Adrenal gland (tissue), 12 donors: Measurements from ENCODE around the gene FMOD. TPM values are rescaled to one million over a fixed set of nuclear protein-coding genes. Genes with fewer than 3 reads are reported as not detected.

Source experiments
- DNase-seq, 7 donors: peaks; one replicate each; pipeline ENCODE4 v3.0.0-alpha.2; 2019 to 2020
- H3K27ac ChIP-seq, 5 donors: fragments of 200-600 bp; sonication (generic) in 4 of 5; 1 replicate in 3 of 5; 2 replicates in 2 of 5; pipeline versions ENCODE4 v1.5.1 to v1.8.0; 2016 to 2020; ENCODE audit warnings: mild to moderate bottlenecking in 1 of 5
- H3K27me3 ChIP-seq: fragments of 200-600 bp; 2 replicates; pipeline ENCODE4 v1.8.0; 2021
- H3K36me3 ChIP-seq, 2 donors: fragments of 200-600 bp; replicated peaks in 1 of 2; 1 replicate in 1 of 2; 2 replicates in 1 of 2; pipeline versions ENCODE4 v1.5.1 to v1.8.0; 2018 to 2022
- H3K4me1 ChIP-seq, 2 donors: fragments of 200-600 bp; replicated peaks in 1 of 2; 1 replicate in 1 of 2; 2 replicates in 1 of 2; pipeline versions ENCODE4 v1.5.1 to v1.8.0; 2018 to 2021
- H3K4me3 ChIP-seq, 4 donors: fragments of 200-600 bp; sonication (generic) in 3 of 4; one replicate each; pipeline ENCODE4 v1.5.1; 2016 to 2018
- H3K9me3 ChIP-seq, 3 donors: fragments of 200-600 bp; sonication (generic) in 1 of 3; replicated peaks in 1 of 3; 1 replicate in 2 of 3; 2 replicates in 1 of 3; pipeline versions ENCODE4 v1.5.1 to v1.8.0; 2016 to 2021
- POLR2A ChIP-seq, 2 donors: fragments of 450-650 bp; IDR thresholded peaks; one replicate each; pipeline ENCODE4 v1.6.1; 2017; ENCODE audit warnings: antibody characterized with exemption in 2 of 2, mild to moderate bottlenecking in 2 of 2, moderate library complexity in 1 of 2
- WGBS, 4 donors: extraction: QIAGEN DNeasy Blood & Tissue Kit in 2 of 4; methylation state at CpG; one replicate each; pipeline versions ENCODE4 v1.1.5 to v1.1.7; 2013 to 2017; 5-methylcytosine and 5-hydroxymethylcytosine counted together
- intact Hi-C, 2 donors: fragments of 100-400 bp; cut with DNase I; formaldehyde crosslinking; loops; one replicate each; pipeline versions ENCODE4 v1.14.1 to v1.15.0; 2022 to 2023
- polyA plus RNA-seq, 3 donors: library from polyadenylated mRNA; stranded (reverse); fragments of 200-250 nt in 2 of 3; fragments of 350-450 nt in 1 of 3; fragmentation: Illumina TruSeq in 1 of 3; extraction: RNeasy Lipid Tissue Mini Kit (QIAGEN cat#74804) in 1 of 3; gene quantifications; one replicate each; pipeline ENCODE4 v1.2.3, GENCODE V29; 2013 to 2014
- total RNA-seq, 9 donors: library from RNA; depleted of rRNA in 4 of 9; stranded (reverse); fragments of >200 nt in 4 of 9; fragments of 120-200 nt in 1 of 9; fragmentation: NEBNext Ultra II Directional in 1 of 9; extraction: Animal tissue kit (Norgen Biotek cat#: 25700) in 1 of 9; gene quantifications; one replicate each; pipeline versions ENCODE4 v1.1.0 to v1.2.4, GENCODE V29; 2013 to 2023
- TF ChIP-seq, protein P1 (sequence below), 6 experiments: fragments of 450-650 bp in 4 of 6; fragments of 200-600 bp in 2 of 6; sonication (generic) in 1 of 6; IDR thresholded peaks; 1 replicate in 5 of 6; 2 replicates in 1 of 6; pipeline versions ENCODE4 v1.5.1 to v1.8.0; 2016 to 2021; ENCODE audit warnings: antibody characterized with exemption in 6 of 6, mild to moderate bottlenecking in 2 of 6, moderate library complexity in 1 of 6
- donor health status: healthy with polysubstance abuse.
- donor health status: Bipolar disorder and iron deficiency.
- donor health status: DM: yes; HTN: yes; CAD: no.
- donor health status: DM: no; HTN: no; CAD: no.
- donor health status: DM: no; HTN: no; CAD: no.
- donor health status: DM: yes; HTN: yes; CAD: no.

FMOD gene
- total and polyA plus RNA-seq, 12 donors, result 6.6 to 231 (median 18.8) TPM

DNA sequence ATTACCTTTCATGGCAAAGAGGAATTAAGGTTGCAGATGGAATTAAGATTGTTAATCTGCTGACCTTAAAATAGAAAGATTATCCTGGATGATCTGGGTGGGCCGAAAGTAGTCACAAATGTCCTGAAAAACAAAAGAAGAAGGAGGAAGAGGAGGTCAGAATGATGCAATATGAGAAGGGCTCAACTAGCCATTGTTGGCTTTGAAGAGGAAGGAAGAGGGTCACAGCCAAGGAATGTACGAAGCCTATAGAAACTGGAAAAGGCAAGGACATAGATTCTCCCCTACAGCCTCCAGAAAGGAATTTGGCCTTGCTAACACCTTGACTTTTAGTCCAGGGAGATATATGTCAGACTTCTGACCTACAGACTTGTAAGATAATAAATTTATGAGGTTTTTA lies 39.4 kb upstream of the FMOD start:
- WGBS, 4 donors, result 43 to 56% (median 51%) methylated on average over 2 of the region's 2 CpGs
- H3K27ac ChIP-seq, result no peak overlapping the region
- no peak for TF ChIP-seq POLR2A (IDR thresholded peaks at IDR 0.05)
- TF ChIP-seq, protein P1, sequence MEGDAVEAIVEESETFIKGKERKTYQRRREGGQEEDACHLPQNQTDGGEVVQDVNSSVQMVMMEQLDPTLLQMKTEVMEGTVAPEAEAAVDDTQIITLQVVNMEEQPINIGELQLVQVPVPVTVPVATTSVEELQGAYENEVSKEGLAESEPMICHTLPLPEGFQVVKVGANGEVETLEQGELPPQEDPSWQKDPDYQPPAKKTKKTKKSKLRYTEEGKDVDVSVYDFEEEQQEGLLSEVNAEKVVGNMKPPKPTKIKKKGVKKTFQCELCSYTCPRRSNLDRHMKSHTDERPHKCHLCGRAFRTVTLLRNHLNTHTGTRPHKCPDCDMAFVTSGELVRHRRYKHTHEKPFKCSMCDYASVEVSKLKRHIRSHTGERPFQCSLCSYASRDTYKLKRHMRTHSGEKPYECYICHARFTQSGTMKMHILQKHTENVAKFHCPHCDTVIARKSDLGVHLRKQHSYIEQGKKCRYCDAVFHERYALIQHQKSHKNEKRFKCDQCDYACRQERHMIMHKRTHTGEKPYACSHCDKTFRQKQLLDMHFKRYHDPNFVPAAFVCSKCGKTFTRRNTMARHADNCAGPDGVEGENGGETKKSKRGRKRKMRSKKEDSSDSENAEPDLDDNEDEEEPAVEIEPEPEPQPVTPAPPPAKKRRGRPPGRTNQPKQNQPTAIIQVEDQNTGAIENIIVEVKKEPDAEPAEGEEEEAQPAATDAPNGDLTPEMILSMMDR (IDR thresholded peaks at IDR 0.05), result no peak
- H3K4me1 ChIP-seq, result no peaks in the 10 kb centered on the region
- H3K27me3 ChIP-seq, result no peaks in the 10 kb centered on the region
- H3K9me3 ChIP-seq, result no peaks in the 10 kb centered on the region
- intact Hi-C loops, result no loop called here
- H3K36me3 ChIP-seq, result no peaks in the 10 kb centered on the region
- no peak overlapping the region for H3K4me3 ChIP-seq
- no peak for DNase-seq

DNA sequence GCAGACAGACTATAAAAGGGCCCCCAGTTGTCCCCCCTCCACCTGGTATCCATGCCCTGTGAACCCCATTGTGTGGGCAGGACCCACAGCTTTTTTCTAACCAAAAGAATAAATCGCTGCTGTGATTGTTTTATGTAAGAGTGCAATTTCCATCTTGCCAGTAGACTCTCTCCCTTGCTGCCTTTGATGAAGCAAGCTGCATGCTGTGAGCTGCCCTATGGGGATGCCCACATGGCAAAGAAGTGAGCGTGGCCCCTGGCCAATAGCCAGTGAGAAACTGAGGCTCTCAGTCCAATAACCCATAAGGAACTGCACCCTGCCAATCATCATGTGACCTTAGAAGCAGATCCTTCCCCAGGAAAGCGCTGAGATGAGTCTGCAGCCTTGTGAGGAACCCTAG lies 37.8 kb upstream of the FMOD start:
- DNase-seq, result no peak

DNA sequence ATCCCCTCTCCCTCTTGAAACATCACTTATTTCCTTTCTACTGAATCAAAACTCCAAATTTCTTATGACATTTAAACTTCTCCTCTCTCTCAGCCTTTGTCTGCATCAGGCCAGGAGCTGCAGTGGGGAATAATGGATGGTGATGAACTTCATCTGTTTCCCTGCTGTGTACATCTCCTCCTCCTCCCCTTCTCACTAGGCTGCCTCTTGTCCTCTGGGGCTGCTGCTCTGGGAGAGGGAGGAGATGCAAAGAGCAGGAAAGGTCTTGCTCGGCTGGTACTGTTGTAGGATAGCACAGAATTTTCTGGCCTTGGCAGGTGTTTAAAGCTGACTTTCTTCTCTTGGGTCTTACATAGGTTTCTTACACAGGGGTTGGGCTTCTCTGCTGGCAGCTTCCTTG lies 31.1 kb upstream of the FMOD start:
- Histone ChIP-seq H3K36me3 (no peaks in the 10 kb centered on the region), H3K4me1 (peaks cover 0 to 7% of the 10 kb centered on the region in 2 donors), H3K27ac (no peak overlapping the region), H3K27me3 (no peaks in the 10 kb centered on the region), H3K9me3 (no peaks in the 10 kb centered on the region), H3K4me3 (no peak overlapping the region)
- no peak for DNase-seq
- WGBS, 4 donors, result 30 to 100% (median 83%) methylated on average over 1 of the region's 1 CpG
- TF ChIP-seq POLR2A (IDR thresholded peaks at IDR 0.05), result no peak
- TF ChIP-seq, protein P1 (IDR thresholded peaks at IDR 0.05), result no peak
- intact Hi-C loops, result no loop called here

More for the DNA sequence above, 37.8 kb upstream of the FMOD start:
- Histone ChIP-seq H3K9me3 (no peaks in the 10 kb centered on the region), H3K4me3 (no peak overlapping the region), H3K4me1 (no peaks in the 10 kb centered on the region), H3K36me3 (no peaks in the 10 kb centered on the region), H3K27ac (no peak overlapping the region), H3K27me3 (no peaks in the 10 kb centered on the region)
- TF ChIP-seq, protein P1 (IDR thresholded peaks at IDR 0.05), result no peak
- no peak for TF ChIP-seq POLR2A (IDR thresholded peaks at IDR 0.05)
- 82 to 89% (median 87%) methylated on average over 3 of the region's 3 CpGs for WGBS, 4 donors
- intact Hi-C loops, result no loop called here

DNA sequence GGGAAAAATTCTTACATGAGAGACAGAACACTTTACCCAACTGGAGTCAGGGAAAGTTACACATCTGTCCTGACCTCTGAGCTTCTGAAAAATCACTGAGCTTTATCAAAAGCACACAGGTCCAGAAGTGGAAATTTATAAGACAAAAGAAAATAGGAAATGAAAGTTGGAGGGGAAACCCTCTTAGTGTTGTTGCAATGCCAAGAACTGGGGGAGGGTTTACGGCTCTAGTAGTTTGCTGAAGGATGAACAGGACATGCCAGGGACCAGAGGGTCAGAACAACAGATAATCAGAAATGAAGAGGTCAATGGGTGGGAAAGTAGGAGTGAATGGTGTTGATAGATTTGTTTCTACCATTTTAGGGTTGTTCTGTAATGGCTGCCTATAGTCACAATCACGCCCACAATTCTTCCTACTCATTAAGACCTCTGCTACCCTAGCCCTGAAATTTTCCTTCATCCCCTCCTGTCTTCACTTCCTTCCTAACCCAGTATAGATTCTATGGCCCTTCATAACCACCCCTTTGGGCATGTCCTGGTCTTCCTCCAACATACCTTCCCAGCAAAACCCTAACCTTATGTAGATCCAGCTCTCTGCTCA lies 30.3 kb upstream of the FMOD start:
- Histone ChIP-seq H3K4me1 (peaks cover 0 to 7% of the 10 kb centered on the region in 2 donors), H3K36me3 (no peaks in the 10 kb centered on the region), H3K27me3 (no peaks in the 10 kb centered on the region), H3K4me3 (no peak overlapping the region), H3K27ac (no peak overlapping the region), H3K9me3 (no peaks in the 10 kb centered on the region)
- 63 to 68% (median 66%) methylated on average over 2 of the region's 2 CpGs for WGBS, 4 donors
- intact Hi-C loops, result no loop called here
- no peak for DNase-seq
- TF ChIP-seq, protein P1 (IDR thresholded peaks at IDR 0.05), result no peak
- no peak for TF ChIP-seq POLR2A (IDR thresholded peaks at IDR 0.05)
